Activated effector memory CD4-positive, alpha-beta T cell treated with Interleukin-2 at 50 U/mL for 16 hours (primary cell): ENCODE measurements around the gene DACT2.
"Not testable (repeated sequence)": the region's sequence is repeated elsewhere in the genome, so short reads cannot be mapped to it uniquely, and the experiment has no call there.

Source experiments
- DNase-seq: peaks from one replicate; pipeline ENCODE4 v3.0.0-alpha.2; 2020

The DACT2 gene

GRCh38 chr6:168300975-168301647, 18.5 kb downstream of the DACT2 start:
- no peak for DNase-seq

DNA sequence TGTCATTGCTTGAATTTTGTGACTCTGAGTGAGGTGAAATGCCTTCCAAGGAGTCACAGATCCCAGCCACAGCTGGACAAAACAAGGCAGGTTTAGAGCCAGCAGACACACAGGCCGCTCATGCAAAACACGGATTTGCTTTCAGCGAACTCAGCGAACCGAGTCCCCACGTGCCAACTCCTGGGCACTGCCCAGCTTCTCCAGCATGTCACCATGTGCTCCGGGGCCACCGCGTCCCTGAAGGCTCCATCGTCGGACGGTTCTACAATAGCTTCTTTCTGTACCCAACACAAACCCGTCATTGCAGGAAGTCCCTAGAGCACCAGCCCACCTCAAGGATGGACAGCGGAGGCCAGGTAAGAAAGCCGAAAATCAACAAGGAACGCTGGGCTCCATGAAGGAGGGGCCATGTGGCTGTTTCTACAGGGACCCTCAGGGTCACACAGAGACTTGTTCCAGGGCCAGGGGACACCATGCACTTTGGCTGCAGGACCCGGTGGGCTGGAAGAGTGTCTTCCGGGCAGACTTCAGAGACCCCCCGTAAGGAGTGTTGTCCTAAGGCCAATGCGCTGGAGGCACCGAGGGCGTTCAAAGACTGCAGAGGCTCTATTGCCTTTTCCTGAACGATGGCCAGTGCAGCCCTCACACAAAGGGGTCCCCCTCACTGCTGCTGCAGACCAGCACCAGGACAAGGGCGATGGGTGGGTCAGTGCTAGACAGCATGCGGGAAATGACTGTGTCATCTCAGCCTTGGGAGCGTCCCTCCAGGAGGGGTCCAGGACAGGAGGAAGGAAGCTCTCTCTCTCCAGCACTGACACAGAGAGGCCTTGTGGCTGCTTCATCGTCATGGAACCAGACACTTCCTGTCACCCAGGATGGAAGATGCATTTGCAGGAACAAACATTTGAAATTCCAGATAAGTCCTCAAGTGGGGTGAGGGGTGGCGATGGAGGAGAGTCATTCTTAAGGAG, 19.8 kb downstream of the DACT2 start:
- no peak for DNase-seq

DNA sequence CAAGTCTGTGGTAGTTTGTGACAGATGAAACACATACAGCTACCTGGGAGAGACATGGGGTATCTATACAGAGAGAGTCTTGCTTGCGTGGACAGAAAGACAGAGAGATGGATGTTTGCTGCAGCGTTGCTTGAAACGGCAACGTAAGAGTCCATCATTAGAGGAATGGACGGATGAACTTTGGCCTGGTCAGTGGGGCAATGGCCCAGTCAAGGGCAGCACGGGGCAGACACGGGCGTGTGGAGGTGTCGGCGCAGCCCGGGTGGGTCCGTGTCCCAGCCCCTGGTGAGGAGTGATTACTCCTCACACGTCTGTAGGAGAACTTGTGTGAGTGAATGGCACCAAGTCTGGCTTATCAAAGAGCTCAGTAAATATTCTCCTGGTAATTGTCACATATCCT, 21.9 kb downstream of the DACT2 start:
- DNase-seq, result no peak

- no peak for DNase-seq
Observed at GRCh38 chr6:168294901-168295300, 24.7 kb downstream of the DACT2 start.

DNA sequence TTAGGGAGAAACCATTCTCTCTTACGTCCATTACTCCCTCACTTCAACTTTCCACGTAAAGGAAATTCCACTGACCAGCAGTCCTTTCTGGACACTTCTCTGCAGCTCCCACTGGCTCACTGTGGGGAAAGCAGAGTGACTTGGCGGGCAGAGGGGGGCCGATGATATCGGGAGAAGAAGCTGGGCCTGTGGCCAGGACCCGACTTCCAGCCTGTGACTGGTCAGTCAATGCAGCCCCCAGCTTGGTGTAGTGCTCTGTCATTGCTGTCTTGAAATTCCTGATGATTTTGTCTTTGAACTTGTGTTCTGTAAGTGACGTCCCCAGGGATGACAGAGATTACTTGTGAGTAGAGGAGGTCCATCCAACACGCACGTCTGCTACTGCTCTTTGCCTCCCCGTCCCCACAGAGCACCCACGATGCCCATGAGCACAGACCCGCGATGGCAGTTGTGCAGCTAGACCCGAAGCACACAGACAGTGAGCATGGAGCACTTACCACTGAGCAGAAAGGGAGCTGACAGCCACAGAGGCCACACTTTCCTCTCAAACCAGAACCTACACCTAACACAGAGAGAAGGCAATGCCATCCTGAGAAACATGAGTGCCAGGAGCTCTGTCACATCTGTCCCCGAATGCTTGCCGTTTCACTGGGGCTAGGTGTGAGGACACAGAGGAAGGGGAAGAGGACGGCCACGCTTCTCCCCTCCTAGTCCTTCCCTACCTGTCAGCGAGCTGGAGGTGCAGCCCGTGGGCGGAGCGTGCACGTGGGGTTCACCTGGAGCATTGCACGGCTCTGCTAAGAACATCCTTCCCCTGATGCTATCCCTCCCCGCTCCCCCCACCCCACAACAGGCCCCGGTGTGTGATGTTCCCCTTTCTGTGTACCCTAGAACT, 25.7 kb downstream of the DACT2 start:
- DNase-seq, result no peak

DNA sequence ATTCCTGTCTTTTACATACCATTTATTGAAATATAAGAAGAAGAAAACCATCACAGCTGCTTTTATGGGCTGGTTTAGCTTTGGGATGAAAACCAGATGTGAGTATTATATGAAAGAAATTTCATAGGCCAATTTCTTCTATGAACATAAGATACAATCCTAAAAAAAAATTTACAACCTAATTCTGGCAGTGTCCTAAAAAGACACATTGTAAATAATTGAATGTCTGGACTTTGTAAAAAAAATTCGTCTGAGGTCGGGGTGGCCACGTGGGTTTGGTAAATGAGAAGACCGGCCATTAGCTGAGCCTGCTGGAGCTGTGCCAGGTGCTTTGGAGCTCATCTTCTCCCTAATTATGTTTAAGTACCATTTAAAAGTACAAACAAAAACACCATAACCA, 26.8 kb downstream of the DACT2 start:
- DNase-seq, result no peak

DNA sequence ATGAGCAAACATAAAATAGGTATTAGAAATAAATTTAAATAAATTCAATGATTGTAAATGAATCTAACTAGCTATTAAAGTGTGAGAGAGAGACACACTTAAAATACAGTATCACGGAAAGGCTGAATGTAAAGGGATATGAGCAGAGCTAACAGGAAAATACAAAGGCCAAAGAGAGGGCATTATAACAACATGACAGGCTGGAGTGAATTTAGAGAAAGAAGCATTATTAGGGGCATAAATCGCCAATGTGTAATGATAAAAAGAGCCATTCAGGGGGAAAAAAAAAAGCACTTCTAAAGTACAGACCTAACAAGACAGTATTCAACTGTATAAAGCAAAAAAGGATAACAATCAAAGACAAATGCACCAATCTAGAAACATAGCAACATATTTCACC, 28.1 kb downstream of the DACT2 start:
- no peak for DNase-seq

- no peak for DNase-seq
Observed at GRCh38 chr6:168290095-168290494, 29.5 kb downstream of the DACT2 start.

GRCh38 chr6:168289571-168289962, 30.0 kb downstream of the DACT2 start:
- no peak for DNase-seq

- DNase-seq, result no peak
Observed at GRCh38 chr6:168288781-168289570, 30.6 kb downstream of the DACT2 start.

GRCh38 chr6:168287460-168287859, 32.1 kb downstream of the DACT2 start:
- not testable (repeated sequence) for DNase-seq

GRCh38 chr6:168286771-168287446, 32.7 kb downstream of the DACT2 start:
- not testable (repeated sequence) for DNase-seq

DNA sequence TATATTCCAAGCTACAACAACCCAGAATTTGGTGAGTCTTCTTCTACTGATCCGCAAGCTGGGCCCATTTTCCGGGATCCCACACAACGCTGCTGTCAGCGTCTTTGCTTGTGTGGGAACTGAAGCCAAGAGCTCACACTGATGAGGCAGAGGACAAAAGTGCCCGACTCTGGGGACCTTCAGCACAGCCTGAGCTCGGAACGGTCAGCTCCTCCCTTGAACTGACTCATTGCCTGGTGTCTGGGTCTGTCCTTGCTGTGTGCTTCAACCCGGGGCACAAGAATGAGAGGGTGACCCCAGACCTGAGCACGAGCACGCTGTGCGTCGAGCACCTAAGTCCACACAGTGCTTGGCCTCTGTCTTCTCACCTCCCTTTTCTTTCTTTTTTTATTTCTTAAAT, 33.5 kb downstream of the DACT2 start:
- no peak for DNase-seq

- no peak for DNase-seq
Observed at GRCh38 chr6:168285456-168285855, 34.1 kb downstream of the DACT2 start.

DNA sequence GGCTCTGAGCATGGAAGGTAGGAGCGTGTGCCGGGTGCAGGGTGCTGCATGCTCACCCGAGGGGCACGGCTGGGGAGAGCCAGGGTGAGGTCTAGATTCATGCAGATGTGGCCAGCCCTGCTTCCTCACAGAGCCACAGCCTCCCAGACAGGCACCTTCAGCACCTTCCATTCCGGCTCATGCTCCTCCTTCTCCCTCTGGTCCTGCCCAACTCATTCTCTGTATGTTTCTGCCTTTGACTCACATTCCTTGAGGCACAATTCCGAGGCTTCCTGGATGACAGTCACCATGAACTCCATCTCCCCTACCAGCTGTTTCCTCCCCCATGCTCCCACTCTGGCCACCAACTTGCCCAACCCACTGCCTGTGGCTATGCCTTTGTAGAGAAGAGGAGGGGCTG, 35.4 kb downstream of the DACT2 start:
- DNase-seq, result no peak

DNA sequence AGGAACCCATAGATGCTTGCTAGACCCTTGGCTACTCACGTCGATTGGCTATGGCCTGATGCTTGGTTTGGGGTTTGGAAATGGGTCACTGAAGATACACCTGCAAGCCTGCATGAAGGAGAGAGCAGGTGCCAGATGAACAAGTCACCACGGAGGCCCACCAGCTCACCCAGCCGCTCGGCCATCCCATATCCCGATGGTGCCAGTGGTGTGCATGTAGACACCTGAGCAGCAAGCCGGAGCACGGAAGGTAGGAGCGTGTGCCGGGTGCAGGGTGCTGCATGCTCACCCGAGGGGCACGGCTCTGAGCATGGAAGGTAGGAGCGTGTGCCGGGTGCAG, 35.9 kb downstream of the DACT2 start:
- no peak for DNase-seq

- DNase-seq, result no peak
Observed at GRCh38 chr6:168282985-168283685, 36.4 kb downstream of the DACT2 start.

- no peak for DNase-seq
Observed at GRCh38 chr6:168281826-168282225, 37.8 kb downstream of the DACT2 start.

GRCh38 chr6:168281314-168281713, 38.3 kb downstream of the DACT2 start:
- not testable (repeated sequence) for DNase-seq

DNA sequence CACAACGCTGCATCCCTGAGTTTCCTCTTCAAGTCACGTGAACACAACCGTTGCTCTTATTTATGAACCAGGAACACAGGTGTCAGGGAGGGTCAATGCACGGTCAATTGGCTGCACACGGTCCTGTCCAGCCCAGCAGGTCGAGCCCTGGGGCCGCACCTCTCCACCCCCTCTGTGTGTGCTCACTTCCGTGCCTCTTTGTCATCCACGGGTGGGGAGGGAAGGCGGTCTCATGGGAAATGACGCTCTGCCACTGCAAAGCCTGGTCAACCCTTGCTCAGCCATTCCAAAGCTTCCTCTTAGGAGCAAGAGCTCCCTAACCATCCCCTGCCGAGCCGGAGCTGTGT, 38.7 kb downstream of the DACT2 start:
- DNase-seq, result no peak
